BLaER1 treated with 17β-estradiol and CSF1 and Interleukin-3, amounts not matched to agents 10 nM and 100 nM (cell line): ENCODE data around the gene TMEM207.

Experiments
- H3K27ac ChIP-seq, 11 experiments: shearing (Covaris generic); formaldehyde crosslinking; 2 replicates each; pipeline ENCODE4 v1.8.1; 2022
- H3K27me3 ChIP-seq, 11 experiments: shearing (Covaris generic); formaldehyde crosslinking; 2 replicates each; pipeline ENCODE4 v1.8.1; 2022
- H3K36me3 ChIP-seq, 11 experiments: shearing (Covaris generic); formaldehyde crosslinking; 2 replicates each; pipeline ENCODE4 v1.8.1; 2022
- H3K4me1 ChIP-seq, 10 experiments: shearing (Covaris generic); formaldehyde crosslinking; 2 replicates each; pipeline ENCODE4 v1.8.1; 2022
- H3K4me2 ChIP-seq, 11 experiments: shearing (Covaris generic); formaldehyde crosslinking; 2 replicates each; pipeline ENCODE4 v1.8.1; 2022
- H3K4me3 ChIP-seq, 10 experiments: shearing (Covaris generic); formaldehyde crosslinking; 2 replicates each; pipeline ENCODE4 v1.8.1; 2022
- H3K9ac ChIP-seq, 11 experiments: shearing (Covaris generic); formaldehyde crosslinking; 2 replicates each; pipeline ENCODE4 v1.8.1; 2022
- H3K9me3 ChIP-seq, 11 experiments: shearing (Covaris generic); formaldehyde crosslinking; replicated peaks in 1 of 11; 2 replicates each; pipeline ENCODE4 v1.8.1; 2022
- H4K20me1 ChIP-seq, 11 experiments: shearing (Covaris generic); formaldehyde crosslinking; 2 replicates each; pipeline ENCODE4 v1.8.1; 2022
- Cebpa-rat ChIP-seq, 11 experiments: shearing (Covaris generic); IDR thresholded peaks; 2 replicates each; pipeline ENCODE4 v1.8.1; 2022

Gene TMEM207

GRCh38 chr3:190404715-190405114 lies 45.0 kb downstream of the TMEM207 start:
- Histone ChIP-seq H3K27ac (no peak overlapping the region), H3K9ac (no peak overlapping the region), H3K4me3 (no peak overlapping the region), H4K20me1 (no peaks in the 10 kb centered on the region), H3K4me1 (peaks cover 0 to 9% (median 5%) of the 10 kb centered on the region in 10 experiments; a peak in 11 of 20 replicates), H3K4me2 (no peak overlapping the region), H3K36me3 (no peaks in the 10 kb centered on the region), H3K9me3 (no peaks in the 10 kb centered on the region), H3K27me3 (no peaks in the 10 kb centered on the region)
- TF ChIP-seq Cebpa-rat (IDR thresholded peaks at IDR 0.05): no peak

DNA sequence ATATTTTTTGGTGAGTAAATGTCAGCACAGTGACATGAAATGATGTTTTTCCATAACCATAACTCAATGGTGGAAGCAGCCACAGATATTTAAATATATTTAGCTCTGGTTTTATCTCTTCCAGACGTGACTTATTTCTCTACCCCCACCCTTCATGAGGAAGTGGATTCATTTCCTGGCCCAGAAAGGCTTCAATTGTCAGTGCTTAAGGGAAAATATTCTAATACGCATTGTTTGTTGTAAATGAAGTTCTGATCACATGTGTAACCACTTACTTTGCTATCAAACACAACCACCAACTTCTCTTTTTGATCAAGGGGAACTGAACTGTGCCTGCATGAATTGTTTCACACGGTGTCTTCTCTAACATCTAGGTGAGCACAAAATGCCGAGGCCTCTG lies 47.7 kb downstream of the TMEM207 start:
- Histone ChIP-seq H3K27ac (no peak overlapping the region), H3K9me3 (no peaks in the 10 kb centered on the region), H3K4me3 (no peak overlapping the region), H3K36me3 (no peaks in the 10 kb centered on the region), H3K9ac (no peak overlapping the region), H4K20me1 (no peaks in the 10 kb centered on the region), H3K27me3 (no peaks in the 10 kb centered on the region), H3K4me2 (peak overlapping the region in 6 of 11 experiments; percentile 9 to 57 (median 27); a peak in 8 of 22 replicates), H3K4me1 (peaks cover 0 to 9% (median 5%) of the 10 kb centered on the region in 10 experiments; a peak in 11 of 20 replicates)
- no peak for TF ChIP-seq Cebpa-rat (IDR thresholded peaks at IDR 0.05)

- H3K4me2 ChIP-seq: no peak overlapping the region
- H3K9ac ChIP-seq: no peak overlapping the region
- H3K27ac ChIP-seq: no peak overlapping the region
- no peaks in the 10 kb centered on the region for H3K36me3 ChIP-seq
- H3K4me1 ChIP-seq: peaks cover 0 to 9% (median 5%) of the 10 kb centered on the region in 10 experiments; a peak in 11 of 20 replicates
- no peaks in the 10 kb centered on the region for H3K9me3 ChIP-seq
- H3K4me3 ChIP-seq: no peak overlapping the region
- H3K27me3 ChIP-seq: no peaks in the 10 kb centered on the region
- TF ChIP-seq Cebpa-rat (IDR thresholded peaks at IDR 0.05): no peak
- H4K20me1 ChIP-seq: no peaks in the 10 kb centered on the region
Measured at GRCh38 chr3:190399677-190400076, 50.0 kb downstream of the TMEM207 start.

GRCh38 chr3:190397889-190398288 lies 51.8 kb downstream of the TMEM207 start:
- Histone ChIP-seq H3K27ac (no peak overlapping the region), H3K4me3 (no peak overlapping the region), H3K9me3 (no peaks in the 10 kb centered on the region), H3K4me2 (no peak overlapping the region), H4K20me1 (no peaks in the 10 kb centered on the region), H3K9ac (no peak overlapping the region), H3K27me3 (no peaks in the 10 kb centered on the region), H3K4me1 (peaks cover 0 to 9% (median 5%) of the 10 kb centered on the region in 10 experiments; a peak in 11 of 20 replicates), H3K36me3 (no peaks in the 10 kb centered on the region)
- no peak for TF ChIP-seq Cebpa-rat (IDR thresholded peaks at IDR 0.05)

DNA sequence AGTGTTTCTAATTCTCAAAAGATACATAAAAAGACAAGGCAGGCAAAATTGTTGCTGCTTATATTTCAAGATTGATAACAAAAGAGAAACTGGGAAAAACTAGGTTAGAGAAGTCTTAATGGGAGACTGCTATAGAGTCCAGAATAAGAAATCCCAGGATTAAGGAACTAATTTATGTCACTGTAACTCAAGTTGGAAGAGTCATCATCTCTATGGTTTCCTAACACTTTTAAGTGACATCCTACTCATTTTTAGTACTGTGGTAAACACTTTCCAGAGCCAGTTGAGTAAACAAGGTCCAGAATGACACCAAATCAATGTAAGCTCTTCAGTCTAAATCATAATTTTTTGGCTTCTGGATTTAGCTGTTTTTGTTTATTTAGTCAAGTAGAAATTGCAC lies 53.7 kb downstream of the TMEM207 start:
- no peak overlapping the region for H3K9ac ChIP-seq
- H3K27ac ChIP-seq: no peak overlapping the region
- H3K4me2 ChIP-seq: no peak overlapping the region
- no peaks in the 10 kb centered on the region for H3K36me3 ChIP-seq
- TF ChIP-seq Cebpa-rat (IDR thresholded peaks at IDR 0.05): no peak
- H3K4me1 ChIP-seq: no peaks in the 10 kb centered on the region
- H4K20me1 ChIP-seq: no peaks in the 10 kb centered on the region
- H3K9me3 ChIP-seq: no peaks in the 10 kb centered on the region
- no peaks in the 10 kb centered on the region for H3K27me3 ChIP-seq
- no peak overlapping the region for H3K4me3 ChIP-seq

- Histone ChIP-seq H3K4me2 (no peak overlapping the region), H3K4me1 (peaks cover 5 to 29% (median 20%) of the 10 kb centered on the region in 10 experiments; a peak in 16 of 20 replicates), H3K27ac (no peak overlapping the region), H3K4me3 (no peak overlapping the region), H3K27me3 (no peaks in the 10 kb centered on the region), H3K36me3 (no peaks in the 10 kb centered on the region), H3K9ac (no peak overlapping the region), H3K9me3 (no peaks in the 10 kb centered on the region), H4K20me1 (no peaks in the 10 kb centered on the region)
- no peak for TF ChIP-seq Cebpa-rat (IDR thresholded peaks at IDR 0.05)
Measured at GRCh38 chr3:190388703-190389102, 61.0 kb downstream of the TMEM207 start.

DNA sequence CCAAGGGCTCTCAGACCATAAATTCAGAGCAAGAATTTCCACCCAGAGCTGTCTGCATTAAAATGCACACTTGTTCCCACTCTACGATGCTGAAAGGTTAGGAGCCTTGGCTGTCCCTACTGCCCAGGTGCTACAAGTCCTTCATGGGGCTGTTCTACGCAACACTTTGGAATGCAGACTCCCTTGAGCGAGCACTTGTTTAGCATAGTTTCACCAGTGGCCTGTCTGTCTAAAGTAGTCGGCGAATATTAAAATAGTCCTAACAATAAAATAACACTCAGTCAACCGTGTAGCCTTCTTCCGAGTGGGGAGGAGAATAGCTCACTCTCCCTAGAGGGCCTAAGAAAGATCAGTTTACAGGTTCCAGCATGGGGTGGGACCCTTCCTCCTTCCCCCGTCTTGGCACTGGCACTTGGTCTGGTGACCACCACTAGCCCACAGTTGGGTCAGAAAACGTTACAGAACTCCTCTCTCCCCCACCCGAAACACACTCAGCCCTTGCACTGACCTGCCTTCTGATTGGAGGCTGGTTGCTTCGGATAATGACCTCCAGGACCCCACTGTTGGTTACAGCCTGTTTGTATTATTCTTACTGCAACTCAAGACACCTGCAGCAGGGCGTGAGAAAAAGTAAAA lies 62.0 kb downstream of the TMEM207 start, which contains the start of gene CLDN16:
TSS of gene CLDN16 (plus strand) at position 586 of the 636 bp plus-strand sequence. CDS start 167 bp downstream, outside the sequence.
- Histone ChIP-seq H4K20me1 (no peaks in the 10 kb centered on the region), H3K27ac (no peak within 1 kb of the TSS), H3K36me3 (no peaks in the 10 kb centered on the region), H3K9me3 (no peaks in the 10 kb centered on the region), H3K4me2 (peak within 1 kb of the TSS in 9 of 11 experiments; percentile 35 to 83 (median 72); a peak in 18 of 22 replicates), H3K4me1 (peaks cover 5 to 29% (median 20%) of the 10 kb centered on the region in 10 experiments; a peak in 16 of 20 replicates), H3K4me3 (no peak within 1 kb of the TSS; a peak in 1 of 20 replicates), H3K27me3 (no peaks in the 10 kb centered on the region), H3K9ac (no peak within 1 kb of the TSS)
- no peak for TF ChIP-seq Cebpa-rat (IDR thresholded peaks at IDR 0.05)

DNA sequence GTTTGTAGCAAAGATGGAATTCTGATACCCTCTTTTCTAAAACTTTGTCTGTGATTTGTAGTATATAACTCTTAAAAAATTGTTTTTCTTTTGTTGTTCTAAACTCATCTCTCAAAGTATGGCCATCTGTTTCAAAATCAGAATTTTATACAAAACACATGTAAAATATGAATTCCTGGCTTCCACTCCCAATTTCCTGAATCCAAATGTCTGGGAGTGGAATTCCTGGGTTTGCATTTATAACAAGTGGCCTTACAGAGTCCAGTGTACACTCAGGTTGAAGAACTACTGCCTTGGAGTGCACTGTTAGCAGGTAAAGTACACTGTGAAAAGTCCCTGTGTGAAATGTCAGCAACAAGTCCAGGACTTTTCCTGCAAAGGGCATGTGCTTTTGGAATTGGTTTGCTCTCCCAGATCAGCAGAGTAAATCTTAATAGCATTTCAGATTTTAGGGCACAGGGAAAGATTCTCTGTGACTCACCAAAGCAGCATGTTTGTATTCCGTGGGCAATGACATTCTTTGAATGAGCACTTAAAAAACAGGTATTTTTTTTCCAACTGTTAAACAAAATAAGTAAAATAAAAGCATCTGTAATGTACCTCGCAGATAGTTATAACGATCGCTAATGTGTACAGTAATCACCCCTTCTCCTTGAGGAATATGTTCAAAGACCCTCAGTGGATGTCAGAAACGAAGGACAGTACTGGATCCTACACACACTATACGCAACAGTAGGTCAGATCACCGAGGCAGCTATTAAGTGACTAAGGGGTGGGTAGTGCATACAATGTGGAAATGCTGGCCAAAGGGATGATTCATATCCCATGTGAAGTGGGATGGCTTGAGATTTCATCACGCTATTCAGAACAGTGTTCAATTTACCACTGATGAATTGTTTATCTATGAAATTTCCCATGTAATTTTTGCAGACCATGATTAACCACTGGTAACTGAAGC lies 63.7 kb downstream of the TMEM207 start:
- Histone ChIP-seq H3K4me2 (peak overlapping the region in 2 of 11 experiments; percentile 16 to 35; a peak in 1 of 22 replicates), H3K4me3 (no peak overlapping the region), H4K20me1 (no peaks in the 10 kb centered on the region), H3K4me1 (peaks cover 5 to 29% (median 20%) of the 10 kb centered on the region in 10 experiments; a peak in 16 of 20 replicates), H3K36me3 (no peaks in the 10 kb centered on the region), H3K27ac (no peak overlapping the region), H3K27me3 (no peaks in the 10 kb centered on the region), H3K9ac (no peak overlapping the region), H3K9me3 (no peaks in the 10 kb centered on the region)
- no peak for TF ChIP-seq Cebpa-rat (IDR thresholded peaks at IDR 0.05)

GRCh38 chr3:190384309-190384756 lies 65.4 kb downstream of the TMEM207 start:
- H3K27me3 ChIP-seq: no peaks in the 10 kb centered on the region

More at GRCh38 chr3:190384309-190384756, 65.4 kb downstream of the TMEM207 start:
- Histone ChIP-seq H3K4me2 (peak overlapping the region in 2 of 11 experiments; percentile 5 to 29; a peak in 1 of 22 replicates), H3K4me1 (peaks cover 5 to 29% (median 20%) of the 10 kb centered on the region in 10 experiments; a peak in 16 of 20 replicates), H3K27ac (no peak overlapping the region), H3K9me3 (no peaks in the 10 kb centered on the region), H3K4me3 (no peak overlapping the region), H3K9ac (no peak overlapping the region), H4K20me1 (no peaks in the 10 kb centered on the region), H3K36me3 (no peaks in the 10 kb centered on the region)
- no peak for TF ChIP-seq Cebpa-rat (IDR thresholded peaks at IDR 0.05)
